Measurements from ENCODE around the gene ETNK2. TPM values are rescaled to one million over a fixed set of nuclear protein-coding genes. Genes with fewer than 3 reads are reported as not detected.
A peak's percentile ranks its signal among the peaks of the same experiment; 100 is the strongest.

Gene ETNK2
- total and polyA plus RNA-seq, 2 experiments from 2014 or later, result 7.6 to 26.2 TPM

GRCh38 chr1:204149635-204150565 is 1.9 kb downstream of the ETNK2 start:
- DNase-seq (ENCODE audit: low spot score), result no peak
- peak overlapping the region; percentile 69 for H3K4me3 Mint-ChIP-seq
- H3K36me3 Mint-ChIP-seq (ENCODE audit: low read depth), result peaks cover 2% of the 10 kb centered on the region; the same call in 2 of the 3 replicates
- H3K4me1 Mint-ChIP-seq, result peaks cover 54% of the 10 kb centered on the region
- H3K27ac Mint-ChIP-seq, result no peak overlapping the region
- H2AFZ ChIP-seq, result no peak overlapping the region
- peaks cover 27% of the 10 kb centered on the region for H3K27me3 Mint-ChIP-seq (ENCODE audit: insufficient read depth, low read depth, poor library complexity)
- no peak overlapping the region for H3K27ac ChIP-seq (ENCODE audit: low read depth)
- no peaks in the 10 kb centered on the region for H3K79me2 ChIP-seq (replicated peaks; ENCODE audit: insufficient read depth)
- H3K36me3 ChIP-seq (ENCODE audit: insufficient read depth), result no peaks in the 10 kb centered on the region
- H4K20me1 ChIP-seq (replicated peaks; ENCODE audit: insufficient read depth), result no peaks in the 10 kb centered on the region
- no peaks in the 10 kb centered on the region for H3K9me3 Mint-ChIP-seq
- no peak for ATAC-seq
- no peaks in the 10 kb centered on the region; the same call in 1 of the 2 replicates for H3F3A ChIP-seq (replicated peaks; ENCODE audit: low read depth)
- H3K9me2 ChIP-seq (ENCODE audit: insufficient read depth), result no peaks in the 10 kb centered on the region
- H3K4me2 ChIP-seq, result peak overlapping the region; percentile 92; the same call in 1 of the 2 replicates
- no peak for TF ChIP-seq STAT1 (IDR thresholded peaks at IDR 0.05; ENCODE audit: unreplicated experiment)
- TF ChIP-seq, protein P1, sequence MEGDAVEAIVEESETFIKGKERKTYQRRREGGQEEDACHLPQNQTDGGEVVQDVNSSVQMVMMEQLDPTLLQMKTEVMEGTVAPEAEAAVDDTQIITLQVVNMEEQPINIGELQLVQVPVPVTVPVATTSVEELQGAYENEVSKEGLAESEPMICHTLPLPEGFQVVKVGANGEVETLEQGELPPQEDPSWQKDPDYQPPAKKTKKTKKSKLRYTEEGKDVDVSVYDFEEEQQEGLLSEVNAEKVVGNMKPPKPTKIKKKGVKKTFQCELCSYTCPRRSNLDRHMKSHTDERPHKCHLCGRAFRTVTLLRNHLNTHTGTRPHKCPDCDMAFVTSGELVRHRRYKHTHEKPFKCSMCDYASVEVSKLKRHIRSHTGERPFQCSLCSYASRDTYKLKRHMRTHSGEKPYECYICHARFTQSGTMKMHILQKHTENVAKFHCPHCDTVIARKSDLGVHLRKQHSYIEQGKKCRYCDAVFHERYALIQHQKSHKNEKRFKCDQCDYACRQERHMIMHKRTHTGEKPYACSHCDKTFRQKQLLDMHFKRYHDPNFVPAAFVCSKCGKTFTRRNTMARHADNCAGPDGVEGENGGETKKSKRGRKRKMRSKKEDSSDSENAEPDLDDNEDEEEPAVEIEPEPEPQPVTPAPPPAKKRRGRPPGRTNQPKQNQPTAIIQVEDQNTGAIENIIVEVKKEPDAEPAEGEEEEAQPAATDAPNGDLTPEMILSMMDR (conservative IDR thresholded peaks at IDR 0.05; ENCODE audit: low read depth in 2 of 2), result no peak
- peaks cover 19% of the 10 kb centered on the region; the same call in 1 of the 2 replicates for H3K27me3 ChIP-seq (ENCODE audit: insufficient read depth)
- H3K4me3 ChIP-seq, result no peak overlapping the region
- peaks cover 32% of the 10 kb centered on the region for H3K4me1 ChIP-seq (ENCODE audit: insufficient read depth)

- Histone ChIP-seq H2AFZ (no peak overlapping the region), H3K79me2 (replicated peaks; ENCODE audit: insufficient read depth) (no peaks in the 10 kb centered on the region), H3K27me3 (ENCODE audit: insufficient read depth) (peaks cover 19% of the 10 kb centered on the region; the same call in 1 of the 2 replicates), H4K20me1 (replicated peaks; ENCODE audit: insufficient read depth) (no peaks in the 10 kb centered on the region), H3K4me2 (no peak overlapping the region), H3K36me3 (ENCODE audit: insufficient read depth) (no peaks in the 10 kb centered on the region), H3K4me1 (ENCODE audit: insufficient read depth) (peaks cover 32% of the 10 kb centered on the region), H3K4me3 (no peak overlapping the region), H3K9me2 (ENCODE audit: insufficient read depth) (no peaks in the 10 kb centered on the region), H3F3A (replicated peaks; ENCODE audit: low read depth) (no peaks in the 10 kb centered on the region; the same call in 1 of the 2 replicates), H3K27ac (ENCODE audit: low read depth) (no peak overlapping the region)
- DNase-seq (ENCODE audit: low spot score) (no peak), ATAC-seq (no peak)
- H3K4me1 Mint-ChIP-seq, result peaks cover 54% of the 10 kb centered on the region
- peaks cover 25% of the 10 kb centered on the region for H3K27me3 Mint-ChIP-seq (ENCODE audit: insufficient read depth, low read depth, poor library complexity)
- H3K9me3 Mint-ChIP-seq, result no peaks in the 10 kb centered on the region
- peaks cover 8% of the 10 kb centered on the region; the same call in 2 of the 3 replicates for H3K36me3 Mint-ChIP-seq (ENCODE audit: low read depth)
- no peak overlapping the region; the same call in 2 of the 3 replicates for H3K4me3 Mint-ChIP-seq
- H3K27ac Mint-ChIP-seq, result no peak overlapping the region
- no peak for TF ChIP-seq ZNF114 (CRISPR knock-in tag; IDR thresholded peaks at IDR 0.05)
- no peak for TF ChIP-seq ZNF462 (CRISPR knock-in tag; IDR thresholded peaks at IDR 0.05)
- TF ChIP-seq, protein P2, sequence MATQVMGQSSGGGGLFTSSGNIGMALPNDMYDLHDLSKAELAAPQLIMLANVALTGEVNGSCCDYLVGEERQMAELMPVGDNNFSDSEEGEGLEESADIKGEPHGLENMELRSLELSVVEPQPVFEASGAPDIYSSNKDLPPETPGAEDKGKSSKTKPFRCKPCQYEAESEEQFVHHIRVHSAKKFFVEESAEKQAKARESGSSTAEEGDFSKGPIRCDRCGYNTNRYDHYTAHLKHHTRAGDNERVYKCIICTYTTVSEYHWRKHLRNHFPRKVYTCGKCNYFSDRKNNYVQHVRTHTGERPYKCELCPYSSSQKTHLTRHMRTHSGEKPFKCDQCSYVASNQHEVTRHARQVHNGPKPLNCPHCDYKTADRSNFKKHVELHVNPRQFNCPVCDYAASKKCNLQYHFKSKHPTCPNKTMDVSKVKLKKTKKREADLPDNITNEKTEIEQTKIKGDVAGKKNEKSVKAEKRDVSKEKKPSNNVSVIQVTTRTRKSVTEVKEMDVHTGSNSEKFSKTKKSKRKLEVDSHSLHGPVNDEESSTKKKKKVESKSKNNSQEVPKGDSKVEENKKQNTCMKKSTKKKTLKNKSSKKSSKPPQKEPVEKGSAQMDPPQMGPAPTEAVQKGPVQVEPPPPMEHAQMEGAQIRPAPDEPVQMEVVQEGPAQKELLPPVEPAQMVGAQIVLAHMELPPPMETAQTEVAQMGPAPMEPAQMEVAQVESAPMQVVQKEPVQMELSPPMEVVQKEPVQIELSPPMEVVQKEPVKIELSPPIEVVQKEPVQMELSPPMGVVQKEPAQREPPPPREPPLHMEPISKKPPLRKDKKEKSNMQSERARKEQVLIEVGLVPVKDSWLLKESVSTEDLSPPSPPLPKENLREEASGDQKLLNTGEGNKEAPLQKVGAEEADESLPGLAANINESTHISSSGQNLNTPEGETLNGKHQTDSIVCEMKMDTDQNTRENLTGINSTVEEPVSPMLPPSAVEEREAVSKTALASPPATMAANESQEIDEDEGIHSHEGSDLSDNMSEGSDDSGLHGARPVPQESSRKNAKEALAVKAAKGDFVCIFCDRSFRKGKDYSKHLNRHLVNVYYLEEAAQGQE (IDR thresholded peaks at IDR 0.05; ENCODE audit: unreplicated experiment), result no peak
- TF ChIP-seq JUNB (IDR thresholded peaks at IDR 0.05; ENCODE audit: unreplicated experiment), result no peak
- no peak for TF ChIP-seq STAT1 (IDR thresholded peaks at IDR 0.05; ENCODE audit: unreplicated experiment)
- no peak for TF ChIP-seq EZH2phosphoT487 (IDR thresholded peaks at IDR 0.05; ENCODE audit: unreplicated experiment)
- no peak for TF ChIP-seq NANOG (IDR thresholded peaks at IDR 0.05; ENCODE audit: borderline replicate concordance)
Measured at GRCh38 chr1:204149107-204149506, 2.7 kb downstream of the ETNK2 start.
